ENCODE data around the gene PGLYRP4.

GRCh38 chr1:153355445-153356071, 6.9 kb upstream of the PGLYRP4 start:
- TF ChIP-seq CTCF (IDR thresholded peaks at IDR 0.05) (no peak), POLR2A (IDR thresholded peaks at IDR 0.05) (no peak)

Data from ovary (tissue), 3 donors.